Measurements from ENCODE around the gene EPB41L5. TPM values are rescaled to one million over a fixed set of nuclear protein-coding genes. Genes with fewer than 3 reads are reported as not detected.

The EPB41L5 gene
- total RNA-seq, 1 experiment from 2014 or later = 19.0 TPM

- Mint-ChIP-seq H3K4me3 (ENCODE audit: unreplicated experiment) (no peak overlapping the region), H3K27me3 (ENCODE audit: insufficient read depth, unreplicated experiment) (no peaks in the 10 kb centered on the region), H3K27ac (ENCODE audit: low read depth, unreplicated experiment) (no peak overlapping the region), H3K9me3 (ENCODE audit: unreplicated experiment) (no peaks in the 10 kb centered on the region), H3K4me1 (ENCODE audit: insufficient read depth, unreplicated experiment) (peaks cover 3% of the 10 kb centered on the region), H3K36me3 (ENCODE audit: insufficient read depth, unreplicated experiment) (no peaks in the 10 kb centered on the region)
- no TSS peak for BruUV-seq (replicated peaks)
- no peak for TF ChIP-seq CTCF (IDR thresholded peaks at IDR 0.05; ENCODE audit: unreplicated experiment)
- DNase-seq (ENCODE audit: unreplicated experiment) = no peak
- intact Hi-C loops (cut with micrococcal nuclease) = no loop called here
- ChIA-PET POLR2A (interaction anchor here (1.6 kb wide), 1 partner anchor 25 kb away, joined by 4 read pairs; the partner anchor contains the start of gene RALB), CTCF (interaction anchor here (0.7 to 4.2 kb wide), 4 partner anchors 86 to 964 kb away, joined by 3 to 22 read pairs (median 4); no protein-coding TSS in a partner anchor)
Observed at GRCh38 chr2:120227111-120227991, 214.5 kb downstream of the EPB41L5 start.

GRCh38 chr2:120228503-120228902, 215.6 kb downstream of the EPB41L5 start:
- Mint-ChIP-seq H3K4me1 (ENCODE audit: insufficient read depth, unreplicated experiment) (no peaks in the 10 kb centered on the region), H3K9me3 (ENCODE audit: unreplicated experiment) (no peaks in the 10 kb centered on the region), H3K27ac (ENCODE audit: low read depth, unreplicated experiment) (no peak overlapping the region), H3K36me3 (ENCODE audit: insufficient read depth, unreplicated experiment) (no peaks in the 10 kb centered on the region), H3K4me3 (ENCODE audit: unreplicated experiment) (no peak overlapping the region), H3K27me3 (ENCODE audit: insufficient read depth, unreplicated experiment) (no peaks in the 10 kb centered on the region)
- ChIA-PET CTCF (interaction anchor here (0.7 to 4.2 kb wide), 3 partner anchors 85 to 448 kb away, joined by 3 to 22 read pairs (median 3); no protein-coding TSS in a partner anchor), POLR2A (interaction anchor here (0.7 to 1.6 kb wide), 3 partner anchors 24 to 85 kb away, joined by 3 to 5 read pairs (median 4); partner anchors contain the start of gene RALB)
- no peak for TF ChIP-seq CTCF (IDR thresholded peaks at IDR 0.05; ENCODE audit: unreplicated experiment)
- no TSS peak for BruUV-seq (replicated peaks)
- DNase-seq (ENCODE audit: unreplicated experiment) = no peak
- intact Hi-C loops (cut with micrococcal nuclease) = loop anchor here (1.0 kb wide), 1 partner anchor 85 kb away; no protein-coding TSS in a partner anchor

Other genes with a start within 250 kb of the EPB41L5 start
- gene TMEM185B, start 210.3 kb downstream of the EPB41L5 start, total RNA-seq (2022) = 40.9 and 45.0 TPM in 2 replicates
- gene RALB, start 239.8 kb downstream of the EPB41L5 start, total RNA-seq (2022) = 37.4 and 46.5 TPM in 2 replicates

Data from MCF 10A (cell line).